GM10248 (cell line): ENCODE measurements around the gene SSB.

Source experiments
- CTCF ChIA-PET: fragments of 300-600 bp; sonication (Branson Sonifier 250); formaldehyde crosslinking; extraction: SDS; loops from one replicate; lab custom pipeline; 2021; ENCODE audit warnings: antibody characterized with exemption; lab: Yijun Ruan, JAX
- POLR2A ChIA-PET: fragments of 350-650 bp; sonication (Branson Sonifier 250); formaldehyde crosslinking; extraction: SDS; loops from one replicate; lab custom pipeline; 2020; ENCODE audit warnings: antibody characterized with exemption; lab: Yijun Ruan, JAX
- DNase-seq: peaks from one replicate; pipeline ENCODE4 v3.0.0; 2012; ENCODE audit errors: extremely low spot score
- CTCF ChIP-seq: IDR thresholded peaks from 2 replicates; pipeline ENCODE4 v1.5.1; 2012; ENCODE audit warnings: mild to moderate bottlenecking, low read depth; ENCODE audit errors: extremely low read depth, missing control alignments, control extremely low read depth

Gene SSB

GRCh38 chr2:169776252-169776761 is 22.4 kb upstream of the SSB start:
- no peak for TF ChIP-seq CTCF
- no peak for DNase-seq
- ChIA-PET POLR2A (no interaction called here), CTCF (interaction anchor here (1.0 to 2.0 kb wide), 2 partner anchors 8 to 12 kb away, joined by 3 to 7 read pairs; no protein-coding TSS in a partner anchor)

GRCh38 chr2:169778446-169778845 is 20.2 kb upstream of the SSB start:
- ChIA-PET CTCF (no interaction called here), POLR2A (no interaction called here)
- DNase-seq: no peak
- TF ChIP-seq CTCF: no peak

GRCh38 chr2:169781249-169782013 is 17.2 kb upstream of the SSB start:
- ChIA-PET CTCF (no interaction called here), POLR2A (interaction anchor here (0.7 kb wide), 1 partner anchor 13 kb away, joined by 4 read pairs; no protein-coding TSS in a partner anchor)

GRCh38 chr2:169782513-169782912 is 16.2 kb upstream of the SSB start:
- DNase-seq: no peak
- ChIA-PET CTCF (interaction anchor here (0.8 kb wide), 1 partner anchor 12 kb away, joined by 3 read pairs; no protein-coding TSS in a partner anchor), POLR2A (interaction anchor here (0.7 kb wide), 1 partner anchor 14 kb away, joined by 4 read pairs; no protein-coding TSS in a partner anchor)
- no peak for TF ChIP-seq CTCF

More at GRCh38 chr2:169781249-169782013, 17.2 kb upstream of the SSB start:
- no peak for DNase-seq
- no peak for TF ChIP-seq CTCF

DNA sequence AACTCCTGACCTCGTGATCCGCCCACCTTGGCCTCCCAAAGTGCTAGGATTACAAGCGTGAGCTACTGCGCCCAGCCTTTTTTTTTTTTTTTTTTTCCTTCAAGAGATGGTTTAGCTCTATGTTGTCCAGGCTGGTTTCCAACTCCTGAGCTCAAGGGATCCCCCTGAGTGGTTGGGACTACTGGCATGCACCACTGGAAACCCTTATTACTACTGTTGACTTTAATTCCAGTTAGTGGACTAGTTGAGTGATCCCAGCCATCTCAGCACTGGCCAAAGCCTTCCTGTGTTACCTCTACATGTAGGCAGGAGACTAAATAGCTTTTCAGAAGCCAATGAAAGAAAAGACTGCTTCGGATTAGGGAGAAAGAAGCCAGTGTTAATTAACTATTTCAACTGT is 8.1 kb upstream of the SSB start:
- TF ChIP-seq CTCF: no peak
- POLR2A ChIA-PET: no interaction called here
- CTCF ChIA-PET: interaction anchor here (0.7 to 2.1 kb wide), 8 partner anchors 8 to 312 kb away, joined by 3 to 6 read pairs (median 3); partner anchors contain the start of genes BBS5, SSB and UBR3

DNA sequence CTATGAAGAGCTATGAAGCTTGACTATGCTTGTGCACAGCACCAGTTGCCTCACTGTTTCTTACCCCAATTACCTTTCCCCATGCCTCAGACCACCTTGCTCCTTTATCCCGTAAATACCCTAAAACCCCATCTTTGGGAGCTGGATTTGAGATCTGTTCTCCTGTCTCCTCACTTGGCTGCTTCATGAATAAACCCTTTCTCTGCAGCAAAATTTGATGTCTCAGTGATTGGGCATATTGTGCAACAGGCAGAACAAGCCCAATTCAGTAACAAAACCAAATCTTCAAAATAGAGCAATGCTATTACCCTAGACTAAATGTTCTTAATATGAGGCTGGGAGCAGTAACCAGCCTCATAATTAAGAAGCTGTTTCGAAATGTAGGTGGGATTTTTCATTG is 3.5 kb upstream of the SSB start:
- ChIA-PET CTCF (interaction anchor here (0.9 to 1.9 kb wide), 4 partner anchors 8 to 267 kb away, joined by 3 to 4 read pairs (median 4); no protein-coding TSS in a partner anchor), POLR2A (no interaction called here)
- no peak for DNase-seq
- TF ChIP-seq CTCF: no peak

More for the DNA sequence above, 8.1 kb upstream of the SSB start:
- DNase-seq: no peak
